Superior temporal gyrus (tissue), 1 donor: Measurements from ENCODE around the gene UGP2.
A peak's percentile ranks its signal among the peaks of the same experiment; 100 is the strongest.

Experiments
- DNase-seq: peaks from one replicate; pipeline ENCODE4 v3.0.0-alpha.2; 2016; ENCODE audit errors: extremely low spot score

The UGP2 gene

GRCh38 chr2:63865159-63865799 is 23.6 kb downstream of the UGP2 start:
- no peak for DNase-seq

DNA sequence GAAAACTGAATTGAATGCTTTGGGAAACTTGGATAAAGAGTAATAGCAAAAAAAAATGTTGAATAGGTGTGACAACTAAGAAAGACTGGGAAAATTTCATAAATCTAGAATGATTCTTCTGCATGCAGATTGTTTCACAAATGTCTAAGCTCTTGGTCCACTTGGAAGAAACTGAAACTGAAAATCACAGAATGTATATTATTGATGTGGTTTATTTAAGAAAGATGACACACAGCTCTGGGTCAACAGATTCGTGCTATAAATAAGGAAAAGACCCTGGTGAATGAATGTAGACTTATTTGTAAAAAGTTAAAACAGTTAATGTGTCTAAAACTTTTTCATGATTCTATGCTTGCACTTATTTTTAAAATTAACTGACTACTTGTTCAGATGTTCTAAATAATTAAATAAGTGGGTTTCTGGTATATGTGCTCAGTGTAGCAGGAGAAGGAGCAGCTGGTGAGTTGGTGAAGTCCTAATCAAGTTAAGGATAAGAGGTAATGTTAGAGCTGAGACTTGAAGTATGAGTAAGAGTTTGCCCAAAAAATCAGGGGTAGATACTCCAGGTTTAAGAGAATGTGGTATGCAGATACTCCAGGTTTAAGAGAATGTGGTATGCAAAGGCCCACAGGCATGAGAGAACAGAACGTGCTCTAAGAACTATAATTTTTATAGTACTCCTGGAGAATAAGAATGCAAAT is 24.5 kb downstream of the UGP2 start:
- DNase-seq, result no peak

GRCh38 chr2:63870679-63871078 is 29.0 kb downstream of the UGP2 start:
- no peak for DNase-seq

GRCh38 chr2:63871864-63872263 is 30.2 kb downstream of the UGP2 start:
- DNase-seq, result no peak

DNA sequence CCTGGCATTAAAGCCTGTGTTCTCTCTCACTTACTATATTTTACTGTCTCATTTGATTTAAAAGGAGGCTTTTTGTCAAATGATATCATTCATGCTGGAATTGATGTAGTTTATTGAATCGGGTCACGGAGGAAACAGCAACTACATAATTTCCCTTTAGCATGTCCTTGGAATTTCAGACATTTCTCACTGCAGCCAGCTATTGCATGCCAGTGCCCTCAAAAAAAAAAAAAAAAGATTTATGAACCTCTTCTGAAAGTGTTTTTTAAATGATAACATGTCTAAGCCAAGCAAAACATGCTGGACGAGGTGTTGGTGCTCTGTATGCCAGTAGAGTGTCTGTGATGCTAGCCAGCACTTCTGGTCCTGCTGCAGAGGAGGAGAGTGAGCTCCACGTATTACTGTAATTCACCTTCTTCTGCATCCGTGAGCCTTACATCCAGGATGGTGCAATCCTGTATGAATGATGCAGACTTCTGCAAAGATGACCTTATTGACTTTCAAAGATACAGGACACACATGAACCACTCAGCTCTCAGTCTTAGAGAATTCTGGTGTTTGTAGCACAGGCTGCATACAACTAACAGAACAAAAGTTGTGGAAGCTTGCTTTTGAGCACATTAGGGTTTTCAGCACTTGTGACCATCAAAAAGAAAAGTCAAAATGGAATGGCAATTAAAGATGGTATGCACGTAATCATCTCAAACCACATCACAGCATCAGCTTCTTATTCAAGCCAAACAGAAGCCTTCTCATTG is 31.1 kb downstream of the UGP2 start:
- no peak for DNase-seq

DNA sequence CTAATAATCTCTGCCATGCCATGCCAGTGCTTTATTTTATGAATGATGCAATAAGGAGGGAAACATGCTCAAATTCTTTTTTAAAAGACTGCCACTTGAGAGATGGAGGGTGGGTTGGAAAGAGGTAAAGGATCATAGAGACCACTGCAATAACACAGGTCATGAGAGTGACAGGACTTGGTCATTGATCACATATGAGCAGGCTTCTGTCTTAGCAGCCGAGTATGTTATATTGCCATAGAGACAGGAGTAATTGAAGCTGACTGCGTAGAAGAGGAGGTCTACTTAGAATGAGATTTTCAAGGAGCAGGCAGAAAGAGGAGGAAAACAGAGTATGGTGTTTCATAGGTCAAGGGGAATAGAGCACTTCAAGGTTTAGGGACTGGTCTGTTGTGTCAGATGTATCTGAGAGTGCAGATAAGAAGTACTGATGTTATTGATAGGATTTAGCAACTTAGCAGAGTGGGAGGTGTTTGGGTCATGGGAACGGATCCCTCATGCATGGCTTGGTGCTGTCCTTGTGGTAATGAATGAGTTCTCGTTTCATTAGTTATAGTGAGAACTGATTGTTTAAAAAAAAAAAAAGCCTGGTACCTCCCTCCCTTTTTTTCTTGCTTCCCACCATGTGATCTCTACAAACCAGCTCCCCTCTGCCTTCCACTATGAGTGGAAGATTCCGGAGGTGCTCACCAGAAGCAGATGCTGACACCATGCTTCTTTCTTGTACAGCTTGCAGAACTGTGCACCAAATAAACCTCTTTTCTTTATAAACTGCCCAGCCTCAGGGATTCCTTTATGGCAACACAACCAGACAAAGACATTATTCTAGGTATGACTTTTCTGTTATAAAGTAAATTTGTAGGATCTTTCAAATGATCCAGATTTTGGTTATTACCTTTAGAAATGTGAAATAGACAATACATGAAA is 32.8 kb downstream of the UGP2 start:
- no peak for DNase-seq

DNA sequence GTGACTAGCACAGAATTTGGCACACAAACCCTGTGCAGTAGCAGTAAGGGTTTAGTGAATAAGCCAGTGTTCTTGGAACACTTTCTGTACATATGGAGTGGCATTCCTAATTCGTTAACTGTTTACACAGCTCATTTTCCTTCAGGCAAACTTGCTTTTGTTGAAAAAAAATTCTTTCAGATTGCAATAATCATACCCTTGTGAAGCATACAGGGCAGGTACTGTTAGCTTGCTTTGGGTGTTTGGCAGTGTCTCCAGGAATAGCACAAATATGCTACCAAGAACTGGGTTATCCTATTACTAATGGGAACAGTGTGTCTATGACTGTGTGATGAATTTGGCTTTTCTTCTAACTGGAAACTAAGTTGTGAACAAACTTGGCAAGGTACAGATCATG is 33.4 kb downstream of the UGP2 start:
- DNase-seq, result peak; percentile 66

- no peak for DNase-seq
Measured at GRCh38 chr2:63875559-63876245, 34.0 kb downstream of the UGP2 start.

- DNase-seq, result no peak
Measured at GRCh38 chr2:63876311-63876710, 34.6 kb downstream of the UGP2 start.

DNA sequence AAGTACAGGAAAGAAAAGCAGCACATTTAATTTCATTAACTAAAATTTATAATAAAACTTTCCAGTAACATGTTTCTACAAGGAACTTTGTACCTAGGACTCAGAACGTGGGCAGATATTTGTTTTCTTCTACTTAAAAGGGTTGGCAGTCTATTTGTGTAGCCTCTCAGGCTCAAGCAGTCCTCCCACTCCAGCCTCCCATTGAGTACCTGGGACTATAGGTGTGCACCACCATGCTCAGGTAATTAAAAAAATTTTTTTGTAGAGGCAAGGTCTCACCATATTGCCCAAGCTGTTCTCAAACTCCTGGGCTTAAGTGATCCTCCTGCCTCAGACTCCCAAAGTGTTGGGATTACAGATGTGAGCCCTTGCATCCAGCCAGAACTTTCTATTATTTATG is 36.8 kb downstream of the UGP2 start:
- DNase-seq, result no peak

- DNase-seq, result no peak
Measured at GRCh38 chr2:63879876-63880433, 38.3 kb downstream of the UGP2 start.

- no peak for DNase-seq
Measured at GRCh38 chr2:63880625-63881024, 38.9 kb downstream of the UGP2 start.

DNA sequence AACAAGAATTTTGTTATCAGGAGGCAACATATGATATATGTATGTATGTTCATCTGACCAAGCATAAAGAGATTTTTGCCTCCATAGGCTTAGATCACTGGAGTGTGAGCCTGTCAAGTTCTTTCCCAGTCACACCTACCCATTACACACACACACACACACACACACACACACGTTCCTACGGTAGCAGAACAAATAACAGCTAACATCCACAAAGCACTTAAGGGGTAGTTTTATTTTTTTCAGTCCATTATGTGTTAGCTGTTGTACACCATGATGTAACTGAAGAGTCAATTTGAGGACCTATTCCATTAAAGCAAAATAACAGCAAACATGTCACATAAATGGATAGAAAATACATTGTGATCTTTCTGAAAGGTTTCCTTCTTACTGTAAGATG is 39.5 kb downstream of the UGP2 start:
- no peak for DNase-seq

DNA sequence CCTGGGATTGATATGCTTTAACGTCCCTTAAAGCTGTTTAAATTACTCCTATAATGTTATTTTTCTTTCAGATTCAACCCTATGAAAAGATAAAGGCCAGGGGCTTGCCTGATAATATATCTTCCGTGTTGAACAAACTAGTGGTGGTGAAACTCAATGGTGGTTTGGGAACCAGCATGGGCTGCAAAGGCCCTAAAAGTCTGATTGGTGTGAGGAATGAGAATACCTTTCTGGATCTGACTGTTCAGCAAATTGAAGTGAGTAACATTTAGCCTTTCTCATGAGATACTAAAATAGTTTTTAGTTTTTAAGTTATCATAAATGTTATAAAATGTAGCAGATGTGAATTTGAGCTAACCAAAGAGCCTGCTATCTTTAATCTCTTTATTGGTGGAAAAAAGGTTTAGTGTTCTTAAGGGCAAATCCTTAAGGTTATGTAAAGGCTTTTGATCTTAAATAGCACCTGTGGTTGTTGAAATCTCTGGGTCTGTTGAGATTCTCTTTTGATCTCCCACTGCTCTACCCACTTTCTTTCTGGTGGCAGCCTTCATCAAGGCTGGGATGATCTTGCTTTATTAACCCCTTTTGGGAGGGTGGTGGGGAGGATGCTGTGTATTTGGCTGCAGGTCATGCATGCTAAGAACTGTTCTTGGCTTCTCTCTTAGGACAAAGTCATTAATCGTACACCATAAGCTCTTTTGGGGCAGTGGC is 40.9 kb downstream of the UGP2 start:
- no peak for DNase-seq

GRCh38 chr2:63886445-63886844 is 44.7 kb downstream of the UGP2 start:
- DNase-seq, result no peak

DNA sequence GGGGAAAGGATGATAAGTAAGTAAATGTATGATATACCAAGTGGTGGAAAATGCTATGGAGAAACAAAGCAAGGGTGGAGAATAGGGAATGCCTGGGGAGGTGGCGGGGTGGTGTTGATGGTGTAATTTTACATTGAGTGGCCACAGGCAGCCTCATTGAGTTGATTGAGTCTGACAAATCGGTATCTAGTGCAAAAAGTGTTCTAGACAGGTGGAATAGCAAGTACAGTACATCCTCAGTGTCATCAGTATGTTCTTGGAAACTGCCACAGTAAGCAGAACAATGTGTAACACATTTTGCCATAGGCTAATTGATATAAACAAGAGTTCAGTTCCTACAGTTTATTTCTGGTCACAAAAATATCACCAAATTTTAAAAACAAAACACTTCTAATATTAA is 46.4 kb downstream of the UGP2 start:
- DNase-seq, result no peak

DNA sequence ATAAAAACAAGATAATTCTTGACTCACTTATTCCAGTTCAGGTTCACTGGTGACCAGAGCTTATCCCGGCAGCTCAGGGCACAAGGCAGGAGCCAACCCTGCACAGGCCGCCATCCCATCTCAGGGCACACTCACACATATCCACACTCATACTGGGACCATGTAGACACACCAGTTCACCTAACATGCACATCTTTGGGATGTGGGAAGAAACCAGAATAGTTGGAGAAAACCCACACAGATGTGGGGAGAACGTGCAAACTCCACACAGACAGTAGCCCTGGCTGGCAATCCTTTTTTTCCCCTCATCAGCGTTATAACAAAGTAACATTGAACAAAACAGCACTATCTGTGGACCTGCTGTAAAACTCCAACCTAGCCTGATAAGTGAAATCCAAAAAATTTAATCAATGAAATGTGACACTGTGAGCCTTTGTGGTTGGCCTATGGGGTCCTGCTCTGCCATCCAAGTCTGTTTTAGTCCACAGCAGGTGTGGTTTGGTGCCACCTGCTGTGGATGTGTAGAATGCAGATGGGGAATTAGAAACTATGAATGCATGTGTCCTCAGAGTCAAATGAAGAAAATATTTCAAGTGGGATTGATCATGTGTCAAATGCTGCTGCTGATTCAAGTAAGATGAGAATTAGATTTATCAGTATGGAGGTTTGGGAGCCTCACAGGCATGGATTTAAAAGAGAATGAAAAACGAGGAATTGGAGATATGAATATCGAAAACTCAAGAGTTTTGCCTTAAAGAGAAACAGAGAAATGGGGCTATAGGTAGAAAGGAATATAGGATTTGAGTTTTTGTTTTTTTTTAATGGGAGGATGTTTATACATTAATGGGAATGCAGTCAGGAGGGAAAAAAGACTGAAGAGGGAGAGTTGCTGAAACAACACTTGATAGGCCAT is 47.0 kb downstream of the UGP2 start:
- peak; percentile 82 for DNase-seq

DNA sequence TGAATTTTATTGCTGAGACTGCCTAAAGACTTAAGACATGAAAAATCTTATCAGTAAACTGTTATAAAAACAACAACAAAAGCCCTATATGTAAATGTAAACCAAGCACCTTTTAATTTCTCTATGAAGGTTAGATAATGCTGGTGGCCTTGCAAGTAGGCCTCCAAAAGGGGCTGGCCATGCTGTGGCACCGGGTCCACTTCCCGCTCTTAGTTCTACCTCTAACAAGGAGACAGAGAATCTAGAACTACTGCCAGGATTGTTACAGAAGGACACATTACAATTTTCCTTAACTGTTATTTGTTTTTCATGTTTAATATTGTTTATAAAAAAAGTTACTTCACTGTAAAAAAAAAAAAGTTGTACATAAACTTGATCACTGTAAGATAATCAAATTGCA is 49.0 kb downstream of the UGP2 start:
- DNase-seq, result no peak

DNA sequence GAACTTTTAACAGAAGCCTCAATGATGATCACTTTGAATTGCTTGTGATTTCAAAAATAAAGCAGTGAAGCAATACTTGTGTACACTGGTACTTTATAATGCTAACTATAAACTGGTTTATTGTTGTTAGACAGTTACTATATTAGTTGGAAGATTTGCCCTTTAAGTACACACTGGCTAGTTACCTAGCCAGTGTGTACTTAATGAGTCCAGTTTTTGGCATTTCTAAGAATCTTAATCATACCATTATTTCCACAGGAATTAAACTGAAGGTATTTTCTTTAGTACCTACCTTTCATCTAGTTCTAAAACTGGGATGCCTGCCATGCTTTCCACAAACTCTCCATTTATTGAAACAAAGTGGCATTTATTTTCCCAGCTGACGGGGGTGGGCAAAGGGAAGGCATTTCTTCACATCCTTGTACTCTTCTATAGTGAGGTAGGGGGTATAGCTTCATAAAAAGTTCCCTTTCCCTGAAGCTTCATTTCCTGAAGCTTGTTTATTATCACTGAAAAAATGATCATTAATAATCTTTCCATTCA is 49.9 kb downstream of the UGP2 start:
- peak; percentile 65 for DNase-seq
